ENCODE data around the gene STPG2. TPM values are rescaled to one million over a fixed set of nuclear protein-coding genes. Genes with fewer than 3 reads are reported as not detected.

Gene STPG2
- total and polyA plus RNA-seq, 2 of the 8 experiments (the other 6 are each of a cell fraction or from before 2014, with no cell fraction given): 0.03 TPM; not detected in 1

GRCh38 chr4:98006814-98007412 lies 136.4 kb downstream of the STPG2 start:
- H3K4ac ChIP-seq (replicated peaks; ENCODE audit: insufficient read length, low read depth, low read length): no peak overlapping the region
- no peak overlapping the region for H2AK5ac ChIP-seq (ENCODE audit: low read depth, low read length)
- H3K9me3 ChIP-seq (ENCODE audit: insufficient read depth in 2 of 2, low read depth in 1 of 2, low read length in 1 of 2): no peaks in the 10 kb centered on the region
- no peak overlapping the region for H4K91ac ChIP-seq (replicated peaks; ENCODE audit: insufficient read length, low read length)
- no peaks in the 10 kb centered on the region for H3K4me1 ChIP-seq (replicated peaks in 1 of 4; ENCODE audit: control insufficient read depth in 3 of 4, insufficient read depth in 4 of 4, low read length in 3 of 4)
- H3K18ac ChIP-seq (ENCODE audit: extremely low read depth, low read length): no peak overlapping the region
- no peaks in the 10 kb centered on the region for H3K36me3 ChIP-seq (ENCODE audit: control insufficient read depth in 2 of 4, insufficient read depth in 4 of 4, low read length in 3 of 4)
- no peak for FAIRE-seq
- H3K9ac ChIP-seq (replicated peaks in 1 of 4; ENCODE audit: extremely low read depth in 1 of 4, low read depth in 3 of 4, low read length in 3 of 4): no peak overlapping the region
- H4K5ac ChIP-seq (ENCODE audit: insufficient read length, low read depth, low read length): no peak overlapping the region
- H3K4me2 ChIP-seq (ENCODE audit: insufficient read depth in 1 of 2, low read depth in 2 of 2, low read length in 2 of 2): no peak overlapping the region
- H3K27me3 ChIP-seq (replicated peaks in 1 of 4; ENCODE audit: control insufficient read depth in 3 of 4, extremely low read depth in 1 of 4, insufficient read depth in 3 of 4, low read length in 3 of 4): no peaks in the 10 kb centered on the region
- no peak overlapping the region for H2AFZ ChIP-seq (ENCODE audit: low read length)
- 90% methylated on average over 3 of the region's 3 CpGs; no CpG with 5 or more reads in 1 of the 2 experiments for WGBS, 2 experiments (ENCODE audit: extremely low coverage in 1 of 2, insufficient coverage in 1 of 2, insufficient read length in 1 of 2, insufficient replicate concordance in 2 of 2, low coverage in 1 of 2, low lambda C conversion rate in 2 of 2, missing lambda C conversion rate in 1 of 2)
- no peak overlapping the region for H3K27ac ChIP-seq (ENCODE audit: low read depth, low read length)
- no peak overlapping the region for H2BK15ac ChIP-seq (ENCODE audit: low read length)
- H3K23me2 ChIP-seq (ENCODE audit: low read depth, low read length): no peaks in the 10 kb centered on the region
- H3K56ac ChIP-seq (replicated peaks; ENCODE audit: insufficient read length, low read depth, low read length): no peak overlapping the region
- H2BK12ac ChIP-seq (ENCODE audit: low read depth, low read length): no peak overlapping the region
- ChIA-PET POLR2A (ENCODE audit: partially characterized antibody) (no interaction called here), CTCF (ENCODE audit: partially characterized antibody) (interaction anchor here (0.8 to 0.9 kb wide), 3 partner anchors 27 to 86 kb away, joined by 3 read pairs; no protein-coding TSS in a partner anchor)
- no peaks in the 10 kb centered on the region for H4K20me1 ChIP-seq (replicated peaks in 1 of 2; ENCODE audit: control insufficient read depth in 1 of 2, insufficient read depth in 2 of 2, low read length in 2 of 2)
- no peak overlapping the region for H4K8ac ChIP-seq (ENCODE audit: extremely low read depth, insufficient read depth, low read length)
- no peak overlapping the region for H3K4me3 ChIP-seq (ENCODE audit: extremely low read depth in 1 of 4, insufficient read depth in 2 of 4, low read depth in 3 of 4, low read length in 4 of 4)
- no peak overlapping the region for H2BK20ac ChIP-seq (ENCODE audit: low read length)
- no peak overlapping the region for H2BK5ac ChIP-seq (ENCODE audit: low read depth, low read length)
- H3K14ac ChIP-seq (ENCODE audit: insufficient read length): no peak overlapping the region
- H3K79me1 ChIP-seq (ENCODE audit: low read depth, low read length): no peaks in the 10 kb centered on the region
- TF ChIP-seq TBP (IDR thresholded peaks at IDR 0.05; ENCODE audit: low read depth, low read length) (no peak), CTCF (IDR thresholded peaks at IDR 0.05; ENCODE audit: control extremely low read depth in 1 of 3, insufficient read depth in 1 of 3, low read depth in 1 of 3, low read length in 3 of 3) (peak in 1 of 3 experiments; percentile 12; a peak in 1 of 4 replicates)
- no peaks in the 10 kb centered on the region for H3K79me2 ChIP-seq (ENCODE audit: control insufficient read depth in 1 of 2, insufficient read depth in 2 of 2, low read length in 2 of 2)
- H2BK120ac ChIP-seq (replicated peaks; ENCODE audit: low read depth, low read length): no peak overlapping the region
- H3K23ac ChIP-seq (ENCODE audit: insufficient read length): no peak overlapping the region
- no peak for DNase-seq (ENCODE audit: low read depth in 1 of 2, low spot score in 2 of 2)

All from H1 (cell line).